ENCODE data around the gene TFAM.

TFAM gene

GRCh38 chr10:58384999-58385783, at the start of gene TFAM:
Gene TFAM (plus strand): TSS chr10:58385410. CDS start chr10:58385548, 138 bp downstream.
- peak; percentile 30 for DNase-seq

DNA sequence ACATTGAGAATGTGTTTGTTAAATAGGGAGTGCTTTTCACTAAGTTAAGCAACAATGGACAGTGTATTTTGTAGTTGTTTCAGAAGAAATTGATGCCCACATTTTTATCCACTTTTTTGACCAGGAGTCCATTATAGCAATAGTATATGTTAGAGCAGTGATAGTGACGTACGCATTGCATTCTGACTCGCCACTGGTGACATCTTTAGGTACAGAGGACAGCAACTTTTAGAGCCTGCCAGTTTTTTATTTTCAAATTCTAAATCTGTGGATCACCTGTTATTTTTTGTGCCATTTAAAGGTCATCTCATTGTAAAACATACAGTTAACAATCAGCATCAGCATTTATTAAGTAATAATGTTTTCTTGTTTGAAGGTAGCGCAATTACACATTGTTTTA, 49.0 kb upstream of the TFAM start:
- no peak for DNase-seq

- DNase-seq, result no peak
Measured at GRCh38 chr10:58341422-58341821, 43.8 kb upstream of the TFAM start.

DNA sequence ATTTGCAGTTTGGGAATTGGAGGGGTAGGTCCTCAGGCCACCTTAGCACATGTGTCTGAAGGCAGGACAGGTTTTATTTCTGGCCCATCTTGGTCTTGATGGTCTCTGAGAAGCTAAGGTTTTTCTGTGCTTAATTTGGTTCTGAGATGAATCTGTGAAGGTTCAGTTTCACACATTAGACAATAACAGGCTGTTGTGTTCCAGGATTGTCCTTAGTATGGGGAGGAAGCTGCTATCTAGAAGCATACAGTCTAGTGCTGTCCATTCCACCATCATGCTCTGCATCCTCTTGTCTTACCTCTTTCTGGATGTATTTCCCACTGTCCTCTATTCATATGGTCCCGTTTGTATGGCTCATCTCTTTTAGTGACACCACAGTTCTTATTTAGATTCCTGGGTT, 43.3 kb upstream of the TFAM start:
- no peak for DNase-seq

DNA sequence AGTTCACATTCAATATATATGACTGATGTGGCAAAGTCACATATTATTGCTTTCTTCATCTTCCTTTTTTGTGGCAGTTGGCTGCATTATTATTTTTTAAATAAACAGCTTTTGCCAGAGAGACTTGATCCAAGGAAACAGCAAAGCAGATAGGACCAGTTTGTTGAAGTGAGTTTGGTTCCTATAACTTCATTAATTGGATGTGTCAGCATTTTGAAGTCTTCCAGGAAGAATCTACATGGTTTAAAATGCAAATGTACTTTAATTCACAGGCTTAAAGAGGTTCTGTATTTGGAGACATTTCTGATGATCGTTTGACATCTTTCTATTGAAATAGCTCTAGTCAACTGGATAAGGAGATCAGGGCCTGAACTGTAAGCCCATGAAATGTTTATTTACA, 37.2 kb upstream of the TFAM start:
- DNase-seq, result no peak

- DNase-seq, result no peak
Measured at GRCh38 chr10:58348571-58349033, 36.6 kb upstream of the TFAM start.

- DNase-seq, result no peak
Measured at GRCh38 chr10:58350023-58350422, 35.2 kb upstream of the TFAM start.

- no peak for DNase-seq
Measured at GRCh38 chr10:58350619-58351323, 34.4 kb upstream of the TFAM start.

GRCh38 chr10:58351616-58352578, 33.3 kb upstream of the TFAM start:
- no peak for DNase-seq

GRCh38 chr10:58352956-58353610, 32.1 kb upstream of the TFAM start:
- no peak for DNase-seq

DNA sequence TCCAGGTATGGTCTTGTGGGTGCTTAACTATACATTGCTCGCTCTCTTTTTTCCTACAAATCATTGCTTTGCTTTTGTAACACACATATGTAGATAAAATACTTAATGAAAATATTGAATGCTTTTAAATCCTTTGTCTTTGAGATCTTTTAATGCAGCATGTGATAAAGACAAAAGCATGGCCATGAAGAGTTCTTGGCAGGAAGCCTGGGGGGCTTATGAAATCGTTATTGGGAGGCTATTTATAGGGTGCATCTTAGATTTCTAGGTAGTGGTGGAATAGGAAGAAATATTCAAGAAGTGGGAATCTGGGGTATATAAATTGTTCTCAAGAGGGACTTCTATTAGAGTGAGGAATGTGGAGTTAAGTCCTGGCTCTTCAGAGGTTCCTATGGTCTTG, 28.5 kb upstream of the TFAM start:
- DNase-seq, result no peak

DNA sequence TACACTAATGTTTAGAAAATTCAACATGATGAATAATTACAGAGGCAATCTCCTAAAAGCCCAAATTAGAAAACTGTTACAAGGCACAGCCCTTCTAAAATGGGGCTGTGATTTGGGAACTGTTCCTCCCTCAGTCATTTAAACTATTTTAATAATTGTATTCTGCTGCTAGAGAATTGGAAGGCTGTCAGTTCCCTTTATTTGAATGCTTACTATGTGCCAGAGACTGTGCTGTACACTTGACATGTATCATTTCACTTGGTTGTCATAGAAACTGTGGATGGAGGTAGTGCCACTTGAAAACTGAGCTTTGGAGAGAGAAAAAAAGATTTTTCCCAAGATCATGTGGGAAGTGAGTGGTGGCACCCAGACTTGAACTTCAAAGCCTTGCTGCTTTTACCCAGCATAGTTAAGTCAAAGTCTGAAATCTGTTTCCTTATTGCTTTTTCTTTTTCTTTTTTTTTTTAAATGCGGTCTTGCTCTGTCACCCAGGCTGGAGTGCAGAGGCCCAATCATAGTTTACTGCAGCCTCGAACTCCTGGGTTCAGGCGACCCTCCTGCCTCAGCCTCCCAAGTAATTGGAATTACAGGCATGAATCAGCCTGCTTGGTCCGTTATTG, 26.8 kb upstream of the TFAM start:
- DNase-seq, result no peak

GRCh38 chr10:58358947-58359346, 26.3 kb upstream of the TFAM start:
- no peak for DNase-seq

GRCh38 chr10:58359541-58359940, 25.7 kb upstream of the TFAM start:
- no peak for DNase-seq

GRCh38 chr10:58360412-58361004, 24.7 kb upstream of the TFAM start:
- DNase-seq, result no peak

DNA sequence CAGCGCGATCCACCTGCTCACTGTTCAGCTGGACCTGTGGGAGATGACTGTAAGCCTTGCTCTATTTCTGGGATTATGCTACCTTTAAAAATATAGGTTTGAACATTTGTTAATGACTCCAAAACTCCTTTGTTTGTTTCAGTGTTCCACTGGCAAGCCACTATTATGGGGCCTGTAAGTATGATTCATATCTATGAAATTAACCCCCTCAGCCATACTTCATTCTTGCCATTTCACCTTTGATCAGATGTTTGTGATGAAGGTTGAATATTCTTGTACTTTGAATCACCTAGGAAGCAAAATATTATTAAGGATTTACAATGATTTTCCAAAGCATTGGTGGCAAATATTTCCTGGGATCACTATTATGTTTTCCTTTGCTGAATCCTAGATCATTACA, 23.9 kb upstream of the TFAM start:
- DNase-seq, result no peak

DNA sequence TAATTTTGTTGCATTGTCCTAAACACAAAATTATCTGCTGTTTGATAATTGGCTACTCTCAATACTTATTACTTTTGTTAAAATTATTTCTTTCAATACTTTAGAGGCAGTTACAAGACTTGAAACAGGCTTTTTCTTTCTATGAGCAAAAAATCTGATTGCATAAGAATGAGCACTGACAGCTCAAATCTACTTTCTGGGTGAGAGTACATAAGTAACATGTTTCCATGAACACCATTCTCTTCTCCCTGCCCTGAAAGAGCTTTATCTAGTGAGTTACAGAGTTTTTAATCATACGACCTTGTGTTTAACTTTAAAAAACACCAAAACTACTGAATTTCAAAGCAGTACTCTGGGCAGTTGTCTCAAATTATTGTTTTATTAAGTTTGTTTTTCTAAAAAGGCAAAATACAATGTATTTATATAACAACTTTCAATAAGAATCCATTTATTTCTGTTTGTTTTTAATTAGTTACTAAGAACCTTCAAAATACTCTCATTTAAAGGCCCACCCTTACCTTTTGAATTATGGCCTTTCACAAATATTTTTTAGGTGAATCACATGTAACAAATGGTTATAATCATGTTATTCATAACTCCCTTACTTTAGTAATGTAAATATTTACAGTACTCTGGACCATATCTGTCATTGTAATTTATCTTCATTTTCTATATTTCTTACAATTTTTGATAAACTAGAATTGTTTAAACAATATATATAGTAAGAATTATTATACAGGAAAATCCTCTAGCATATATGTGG, 23.0 kb upstream of the TFAM start:
- no peak for DNase-seq

- no peak for DNase-seq
Measured at GRCh38 chr10:58367069-58367468, 18.1 kb upstream of the TFAM start.

GRCh38 chr10:58371473-58371872, 13.7 kb upstream of the TFAM start:
- DNase-seq, result no peak

GRCh38 chr10:58372607-58373441, 12.4 kb upstream of the TFAM start:
- no peak for DNase-seq
